Activated effector memory CD4-positive, alpha-beta T cell treated with Interleukin-2 at 50 U/mL for 16 hours (primary cell): ENCODE results near the gene C1orf122.

Experiments used
- DNase-seq: peaks from one replicate; pipeline ENCODE4 v3.0.0-alpha.2; 2020

The C1orf122 gene

DNA sequence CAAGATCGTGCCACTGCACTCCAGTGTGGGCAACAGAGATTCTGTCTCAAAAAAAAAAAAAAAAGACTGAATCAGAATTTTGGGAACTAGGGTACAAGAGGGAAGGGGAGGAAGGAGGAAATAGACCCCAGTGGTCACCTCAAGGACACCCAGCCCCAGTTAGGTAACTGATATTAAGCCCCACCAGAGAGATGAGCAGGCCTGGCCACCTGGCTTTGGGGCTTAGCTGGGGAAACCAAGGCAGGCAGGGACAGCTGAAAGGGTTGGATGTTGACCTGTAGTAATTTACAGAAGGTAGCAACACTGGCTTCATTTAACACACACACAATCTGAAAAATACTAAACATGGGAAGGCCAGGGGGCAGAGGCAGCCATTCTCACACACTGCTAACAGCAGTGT, 5.2 kb upstream of the C1orf122 start:
- DNase-seq = no peak

DNA sequence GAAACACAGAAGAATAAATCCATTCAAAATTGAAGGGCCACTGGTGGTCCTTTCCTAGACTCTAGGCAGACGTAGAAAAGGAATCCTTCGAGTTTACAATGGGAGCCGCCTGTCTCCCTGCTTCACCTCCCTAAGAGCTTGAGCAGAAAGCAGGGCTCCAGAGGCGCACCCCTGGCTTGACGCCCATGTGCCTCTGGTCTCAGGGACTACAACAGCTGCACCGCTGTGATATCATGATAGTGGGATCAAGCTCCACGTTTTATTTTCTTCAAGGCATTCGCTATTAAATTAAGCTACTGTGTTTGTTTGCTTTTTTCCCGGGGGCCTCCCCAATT, 403 bp upstream of the C1orf122 start:
- DNase-seq = no peak

DNA sequence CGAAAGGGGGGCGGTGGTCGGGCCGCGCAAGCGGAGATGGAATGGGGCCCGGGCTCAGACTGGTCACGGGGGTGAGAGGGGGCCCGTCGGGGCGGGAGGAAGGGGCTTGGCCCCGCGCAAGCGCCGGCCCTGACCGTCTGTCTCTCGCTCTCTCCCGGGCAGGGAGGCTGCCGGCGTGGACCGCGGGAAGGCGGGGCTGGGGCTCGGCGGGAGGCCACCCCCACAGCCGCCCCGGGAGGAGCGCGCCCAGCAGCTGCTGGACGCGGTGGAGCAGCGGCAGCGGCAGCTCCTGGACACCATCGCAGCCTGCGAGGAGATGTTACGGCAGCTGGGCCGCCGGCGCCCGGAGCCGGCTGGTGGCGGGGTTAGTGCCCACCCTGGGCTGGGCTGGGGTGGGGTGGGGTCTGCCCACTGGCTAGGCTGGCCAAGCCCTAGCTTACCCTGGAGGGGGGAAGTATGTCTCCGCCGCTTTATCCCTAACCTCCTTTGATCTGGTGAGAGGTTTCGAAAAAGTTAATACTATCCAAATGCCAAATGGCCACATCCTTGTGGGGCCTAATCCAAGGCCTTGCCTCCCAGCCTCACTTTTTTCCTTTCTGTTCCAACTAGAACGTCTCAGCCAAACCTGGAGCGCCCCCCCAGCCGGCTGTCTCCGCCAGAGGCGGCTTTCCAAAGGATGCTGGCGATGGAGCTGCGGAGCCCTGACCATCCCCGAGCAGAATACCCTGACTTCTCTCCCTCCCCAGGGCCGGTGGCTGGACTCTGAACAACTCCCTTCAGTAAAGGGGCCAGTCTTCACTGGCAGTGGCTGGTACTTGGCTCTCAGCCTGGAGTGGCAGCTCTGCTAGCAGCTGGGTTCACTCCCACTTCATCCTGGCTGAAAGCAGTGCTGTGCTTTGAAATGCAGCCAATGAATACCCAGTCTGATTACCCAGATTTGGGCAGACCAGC, 1.1 kb downstream of the C1orf122 start:
- DNase-seq = no peak

DNA sequence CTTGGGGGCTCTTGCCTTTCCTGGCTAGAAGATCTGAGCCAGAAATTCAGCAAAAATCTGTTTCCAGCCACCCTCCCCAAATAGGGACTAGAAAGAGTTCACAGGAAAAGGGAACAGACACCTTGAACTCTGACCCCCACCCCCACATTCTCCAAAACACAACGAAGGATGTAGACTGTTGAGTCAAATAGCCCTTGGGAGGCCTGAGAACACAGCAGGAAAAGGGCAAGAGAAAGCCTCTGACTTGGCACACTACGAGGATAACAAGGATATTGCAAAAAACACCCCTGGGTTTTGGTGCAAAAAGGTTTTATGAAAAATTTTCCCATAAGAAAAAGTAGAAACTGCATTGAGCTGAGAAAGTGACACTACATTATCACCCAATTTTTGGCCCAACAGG, 2.4 kb downstream of the C1orf122 start:
- no peak for DNase-seq

DNA sequence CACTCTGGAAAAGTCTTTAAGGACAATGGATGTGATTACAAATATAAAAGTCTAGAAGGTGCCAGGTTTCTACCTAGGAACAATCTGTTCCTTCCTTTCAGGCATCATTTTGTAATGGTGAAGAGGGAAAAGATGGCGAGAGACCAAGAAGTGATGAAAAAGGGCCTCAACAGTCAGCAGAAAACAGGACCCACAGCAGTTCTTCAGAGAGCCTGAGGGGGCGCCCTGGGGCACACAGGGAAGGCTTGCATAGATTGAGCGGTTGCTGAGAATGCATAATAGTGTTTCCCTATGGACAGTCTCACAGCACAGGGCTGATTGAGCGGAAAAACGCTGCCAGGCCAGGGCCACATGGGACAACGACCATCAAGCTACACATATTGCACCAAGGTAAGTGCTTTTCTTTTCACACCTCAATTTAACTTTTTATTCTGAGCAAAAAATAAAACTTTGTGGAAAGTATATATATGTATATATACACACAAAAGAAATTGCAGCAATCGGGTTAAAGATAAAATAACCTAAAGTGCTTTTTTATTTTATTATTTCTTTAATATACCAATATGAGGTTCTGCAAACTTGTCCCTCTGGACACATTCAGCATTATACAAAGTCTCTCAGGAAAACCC, 3.6 kb downstream of the C1orf122 start:
- peak; percentile 35 for DNase-seq

DNA sequence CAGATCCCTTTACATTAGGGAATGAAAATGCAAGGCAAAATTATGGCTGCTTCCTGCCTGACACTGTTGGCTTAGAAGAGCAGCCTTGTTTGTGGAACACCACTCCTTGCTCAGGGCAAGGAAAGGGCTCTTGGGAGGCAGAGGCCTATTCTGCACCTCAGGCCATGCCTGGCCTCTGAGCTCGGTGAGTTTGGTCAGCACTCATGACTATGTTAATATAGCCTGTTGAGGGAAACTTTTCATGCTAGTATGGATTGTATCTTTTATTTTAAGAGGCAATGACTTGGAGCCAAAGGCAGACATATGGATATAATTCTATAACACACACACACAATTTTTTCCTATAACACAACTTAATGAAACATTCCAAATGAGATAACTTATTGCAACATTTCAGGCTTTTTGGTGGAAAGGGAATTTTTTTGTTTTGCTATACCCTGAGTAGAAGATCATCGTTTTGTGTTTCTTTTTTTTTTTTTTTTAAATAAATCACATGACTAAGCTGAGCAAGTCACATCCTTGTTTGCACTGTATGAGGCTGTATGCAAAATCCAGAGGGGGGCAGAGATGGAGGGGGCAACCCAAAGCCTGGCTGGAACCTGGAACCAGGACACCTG, 6.0 kb downstream of the C1orf122 start:
- DNase-seq = no peak

DNA sequence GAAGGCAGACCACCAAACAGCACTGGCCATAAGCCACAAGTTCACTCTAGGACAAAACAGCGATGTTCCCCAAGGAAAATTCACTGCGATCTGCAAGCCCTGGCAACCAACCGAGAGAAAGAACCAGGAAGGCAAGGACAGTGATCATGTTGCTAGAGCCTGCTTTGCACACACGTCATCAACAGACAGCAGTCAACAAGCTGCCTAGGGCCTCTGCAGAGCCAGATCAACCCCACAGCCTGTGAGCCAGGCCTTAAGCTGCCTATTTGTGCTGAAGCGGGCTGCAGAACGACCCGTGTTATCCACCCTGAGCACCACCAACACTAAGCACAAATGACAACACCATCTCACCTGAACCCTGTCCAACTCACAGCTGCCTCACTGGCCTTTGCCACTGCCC, 6.7 kb downstream of the C1orf122 start:
- no peak for DNase-seq

DNA sequence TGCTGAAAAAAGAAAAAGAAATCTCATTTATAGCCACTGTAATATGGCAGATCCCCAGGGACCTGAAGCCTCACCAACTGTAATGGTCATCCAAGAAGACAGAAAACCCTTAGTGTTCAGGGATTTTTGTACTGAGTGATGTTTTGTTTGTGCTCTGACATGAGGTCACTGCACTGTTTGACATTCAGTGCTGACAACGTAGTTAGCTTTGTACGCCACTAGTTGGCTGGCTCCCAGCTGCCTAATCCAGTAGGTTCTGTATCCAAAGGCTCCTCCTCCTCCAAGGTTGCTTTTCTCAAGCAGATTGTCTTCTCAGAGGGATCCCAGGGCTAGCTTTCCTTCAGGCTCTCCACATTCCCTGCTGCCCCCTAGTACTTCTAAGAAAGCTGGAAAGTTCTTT, 9.9 kb downstream of the C1orf122 start:
- no peak for DNase-seq

DNA sequence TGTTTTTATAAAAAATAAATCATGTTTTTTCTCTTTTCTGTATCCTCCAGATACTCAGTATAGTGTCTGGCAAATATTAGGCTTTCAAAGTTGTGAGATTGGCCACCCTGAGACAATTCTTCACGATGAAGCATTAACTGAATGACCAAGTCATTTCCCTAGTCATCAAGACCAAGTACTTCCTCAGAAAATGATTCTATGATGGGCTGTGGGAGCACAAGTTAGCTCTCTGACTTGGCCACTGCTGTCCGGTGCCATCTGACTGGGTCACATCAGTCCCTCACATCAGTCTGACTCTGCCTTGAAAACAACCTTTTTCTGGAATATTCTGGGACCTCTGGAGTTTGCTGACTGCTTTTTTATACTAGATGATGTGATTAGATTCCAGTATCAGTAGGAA, 13.9 kb downstream of the C1orf122 start:
- no peak for DNase-seq

DNA sequence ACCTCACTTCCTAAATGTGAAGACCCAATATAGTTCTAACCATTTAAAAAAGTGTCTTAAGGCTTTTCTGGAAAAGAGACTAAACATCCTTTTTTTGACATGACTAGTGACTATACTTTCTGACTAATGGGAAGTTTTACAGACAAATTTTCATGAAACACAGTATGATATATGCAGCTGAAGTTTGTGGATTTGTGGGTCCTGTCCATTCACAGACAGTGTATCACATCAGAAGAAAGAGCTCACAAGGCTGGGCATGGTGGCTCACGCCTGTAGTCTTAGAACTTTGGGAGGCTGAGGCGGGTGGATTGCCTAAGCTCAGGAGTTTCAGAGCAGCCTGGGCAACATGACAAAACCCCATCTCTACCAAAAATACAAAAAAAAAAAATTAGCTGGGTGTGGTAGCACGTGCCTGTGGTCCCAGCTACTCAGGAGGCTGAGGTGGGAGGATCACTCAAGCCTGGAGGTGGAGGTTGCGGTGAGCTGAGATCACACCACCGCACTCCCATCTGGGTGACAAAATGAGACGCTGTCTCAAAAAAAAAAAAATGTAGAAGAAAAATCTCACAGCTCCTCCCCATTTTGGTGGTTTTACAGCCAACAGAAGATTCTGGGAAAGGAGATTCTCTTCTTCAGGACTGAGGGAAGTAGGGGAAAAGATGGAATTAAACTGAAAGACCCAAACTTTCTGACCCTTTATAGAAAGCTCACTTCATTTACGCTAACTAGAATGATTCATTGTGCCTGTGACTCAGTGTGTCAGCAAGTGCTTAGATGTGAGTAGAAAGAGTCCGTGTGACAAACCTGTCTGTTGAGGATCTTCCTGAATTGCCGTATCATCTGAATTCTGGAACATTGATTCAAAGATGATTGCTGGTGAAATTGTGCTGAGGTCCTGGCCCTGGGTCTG, 15.6 kb downstream of the C1orf122 start:
- DNase-seq = no peak

DNA sequence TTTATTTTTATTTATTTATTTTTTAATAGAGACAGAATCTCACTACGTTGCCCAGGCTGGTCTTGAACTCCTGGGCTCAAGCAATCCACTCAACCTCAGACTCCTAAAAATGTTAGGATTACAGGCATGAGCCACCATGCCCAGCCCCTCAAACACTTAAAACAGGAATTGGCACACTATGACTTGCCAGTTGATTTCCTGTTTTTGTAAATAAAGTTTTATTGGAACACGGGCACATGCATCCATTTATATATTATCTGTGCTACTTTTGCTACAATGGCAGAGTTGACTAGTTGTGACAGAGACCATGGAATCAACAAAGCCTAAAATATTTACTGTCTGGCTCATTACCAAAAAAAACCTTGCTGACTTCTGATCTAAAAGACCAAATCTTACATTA, 16.4 kb downstream of the C1orf122 start:
- DNase-seq = no peak

DNA sequence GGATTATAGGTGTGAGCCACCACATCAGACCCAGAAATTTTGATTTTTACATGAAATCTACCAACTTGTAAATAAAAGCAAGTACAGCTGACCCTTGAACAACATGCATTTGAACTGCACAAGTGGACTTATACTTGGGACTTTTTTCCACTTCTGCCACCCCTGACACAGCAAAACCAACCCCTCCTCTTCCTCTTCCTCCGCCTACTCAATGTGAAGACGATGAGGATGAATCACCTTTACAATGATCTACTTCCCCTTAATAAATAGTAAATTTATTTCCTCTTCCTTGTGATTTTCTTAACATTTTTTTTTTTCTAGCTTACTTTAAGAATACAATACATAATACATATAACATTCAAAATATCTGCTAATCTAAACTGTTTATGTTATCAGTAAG, 17.9 kb downstream of the C1orf122 start:
- no peak for DNase-seq

DNA sequence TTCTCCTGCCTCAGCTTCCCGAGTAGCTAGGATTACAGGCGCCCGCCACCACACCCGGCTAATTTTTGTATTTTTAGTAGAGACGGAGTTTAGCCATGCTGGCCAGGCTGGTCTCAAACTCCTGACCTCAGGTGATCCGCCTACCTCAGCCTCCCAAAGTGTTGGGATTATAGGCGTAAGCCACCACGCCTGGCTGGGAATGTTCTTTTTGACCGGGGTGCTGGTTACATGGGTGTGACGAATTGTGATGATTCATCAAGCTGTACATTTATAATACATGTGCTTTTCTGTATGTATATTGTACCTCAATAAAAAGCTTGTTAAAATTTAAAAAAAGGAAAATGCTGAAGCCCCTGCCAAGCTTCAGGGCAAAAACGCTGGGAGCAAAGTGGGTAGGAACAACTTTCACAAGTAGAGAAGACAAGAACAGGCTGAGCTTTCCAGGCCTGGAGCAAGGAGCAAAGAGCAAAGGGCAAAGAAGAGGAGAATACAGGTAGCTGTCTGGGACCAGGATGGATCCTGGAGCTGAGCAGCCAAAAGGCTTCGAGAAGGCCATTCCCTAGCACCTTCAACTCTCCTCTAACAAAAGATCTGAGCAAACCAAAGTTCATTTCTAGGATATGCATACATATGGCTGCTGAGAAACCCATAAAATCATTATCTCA, 21.0 kb downstream of the C1orf122 start:
- no peak for DNase-seq

DNA sequence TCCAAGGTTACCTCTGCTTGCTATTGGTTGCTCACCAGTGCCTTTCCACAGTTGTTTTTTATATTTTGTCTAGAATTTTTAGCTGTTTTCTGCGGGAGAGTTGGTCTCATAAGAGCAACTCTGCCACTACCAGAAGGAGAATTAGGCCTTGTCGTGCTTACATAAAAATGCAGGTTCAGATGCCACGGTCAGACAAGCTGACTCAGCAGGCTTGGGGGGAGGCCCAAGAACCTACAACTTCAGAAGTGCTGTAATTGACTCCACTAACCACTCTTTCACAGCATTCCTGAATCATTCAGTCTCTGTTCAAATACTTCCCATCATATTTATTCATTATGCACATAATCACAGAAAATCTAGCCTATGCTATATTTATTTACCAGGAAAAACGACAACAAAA, 23.5 kb downstream of the C1orf122 start:
- no peak for DNase-seq

DNA sequence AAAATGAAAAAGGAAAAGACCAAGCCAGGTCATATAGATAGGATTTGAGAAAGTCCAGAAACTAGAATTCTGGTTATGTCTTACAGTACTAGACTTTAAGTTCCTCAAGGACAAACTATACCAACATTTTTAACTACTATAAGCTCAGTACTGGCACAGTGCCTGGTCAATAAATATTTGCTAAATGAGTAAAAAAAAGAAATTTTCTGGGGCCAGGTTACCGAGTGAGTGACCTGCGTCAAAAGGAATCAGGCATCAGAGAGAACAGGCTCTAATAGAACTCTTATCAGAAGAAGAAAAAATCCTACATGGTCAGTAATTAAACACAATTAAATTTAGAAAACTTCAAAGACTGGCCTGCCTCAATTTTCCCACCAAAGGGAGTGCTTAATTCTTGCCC, 24.2 kb downstream of the C1orf122 start:
- DNase-seq = no peak

DNA sequence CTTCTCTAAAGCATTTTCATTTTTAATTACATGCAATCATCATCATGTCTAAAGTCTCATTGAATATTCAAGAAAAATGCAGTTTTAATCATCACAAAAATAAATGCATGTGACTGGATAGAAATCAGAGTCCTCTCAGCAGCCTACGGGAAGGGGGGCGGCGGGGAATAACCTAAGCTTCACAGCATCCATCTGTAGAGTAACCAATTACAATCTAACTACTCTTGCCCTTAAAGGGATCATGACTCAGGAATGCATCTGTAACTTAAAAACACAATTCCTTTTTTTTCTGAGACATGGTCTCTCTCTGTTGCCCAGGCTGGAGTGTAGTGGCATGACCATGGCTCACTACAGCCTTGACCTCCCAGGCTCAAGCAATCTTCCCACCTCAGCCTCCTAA, 29.2 kb downstream of the C1orf122 start:
- DNase-seq = no peak

DNA sequence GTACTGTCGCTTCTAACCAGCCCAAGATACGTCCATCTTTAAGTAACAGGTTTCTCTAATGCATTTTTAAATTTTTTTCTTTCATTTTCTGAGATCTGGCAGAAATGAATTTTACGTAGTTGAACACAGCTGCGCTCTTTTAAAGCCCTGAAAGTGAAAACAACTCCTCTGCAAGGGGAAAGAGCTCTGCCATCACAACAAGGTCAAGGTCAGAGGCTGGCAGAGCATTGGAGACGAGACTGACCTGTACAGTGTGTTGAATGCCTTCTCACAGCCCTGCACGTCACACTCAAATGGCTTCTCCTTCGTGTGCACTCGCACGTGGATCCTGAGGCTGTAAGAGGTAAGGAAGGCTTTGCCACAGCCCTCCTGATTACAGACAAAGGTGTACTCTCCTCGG, 32.1 kb downstream of the C1orf122 start:
- DNase-seq = no peak

DNA sequence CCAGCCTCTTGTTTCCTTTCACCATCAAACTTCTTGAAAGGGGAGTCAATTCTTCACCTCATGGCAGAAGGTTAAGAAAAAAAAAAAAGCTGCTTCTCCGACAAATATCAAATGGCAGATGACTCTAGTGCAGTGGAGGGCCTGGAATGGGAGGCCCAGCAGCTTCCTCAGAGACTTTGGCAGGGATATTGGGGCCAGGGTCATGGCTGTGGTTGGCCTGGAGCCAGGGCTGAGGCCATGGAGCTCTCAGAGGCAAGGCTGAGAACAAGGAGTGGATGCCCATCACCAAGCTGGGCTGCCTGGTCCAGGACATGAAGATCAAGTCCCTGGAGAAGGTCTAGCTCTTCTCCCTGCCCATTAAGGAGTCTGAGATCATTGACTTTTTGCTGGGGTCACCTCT, 33.1 kb downstream of the C1orf122 start:
- DNase-seq = no peak

DNA sequence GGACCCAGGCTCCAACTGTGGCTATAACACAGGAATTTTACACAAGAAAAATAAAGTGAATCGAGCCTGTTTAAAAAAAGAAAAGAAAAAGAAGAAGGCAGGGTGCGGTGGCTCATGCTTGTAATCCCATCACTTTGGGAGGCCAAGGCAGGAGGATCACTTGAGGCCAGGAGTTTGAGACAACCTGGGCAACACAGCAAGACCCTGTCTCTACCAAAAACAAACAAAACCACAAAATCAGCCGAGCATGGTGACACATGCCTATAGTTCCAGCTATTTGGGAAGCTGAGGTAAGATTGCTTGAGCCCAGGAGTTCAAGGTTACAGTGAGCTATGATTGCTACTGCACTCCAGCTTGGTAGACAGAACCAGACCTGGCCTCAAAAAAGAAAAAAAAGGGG, 34.1 kb downstream of the C1orf122 start:
- no peak for DNase-seq

DNA sequence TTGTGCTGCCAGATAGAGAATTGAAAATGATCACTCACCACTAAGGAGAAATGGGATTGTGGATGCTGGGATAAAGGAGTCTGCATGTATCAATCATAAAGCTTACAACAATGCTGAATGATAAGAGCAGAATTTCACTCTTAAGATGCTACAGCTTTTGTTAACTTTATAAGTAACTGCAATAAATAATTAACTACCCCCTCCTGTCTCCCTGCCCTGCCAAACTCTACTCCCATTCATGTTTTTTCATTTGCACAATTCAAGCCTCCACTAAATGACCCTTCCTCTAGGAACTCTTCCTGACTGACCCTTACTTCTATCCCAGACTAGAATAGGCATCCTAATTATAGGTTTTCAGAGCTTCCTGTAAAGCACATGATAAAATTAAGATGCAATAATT, 36.9 kb downstream of the C1orf122 start:
- DNase-seq = no peak

DNA sequence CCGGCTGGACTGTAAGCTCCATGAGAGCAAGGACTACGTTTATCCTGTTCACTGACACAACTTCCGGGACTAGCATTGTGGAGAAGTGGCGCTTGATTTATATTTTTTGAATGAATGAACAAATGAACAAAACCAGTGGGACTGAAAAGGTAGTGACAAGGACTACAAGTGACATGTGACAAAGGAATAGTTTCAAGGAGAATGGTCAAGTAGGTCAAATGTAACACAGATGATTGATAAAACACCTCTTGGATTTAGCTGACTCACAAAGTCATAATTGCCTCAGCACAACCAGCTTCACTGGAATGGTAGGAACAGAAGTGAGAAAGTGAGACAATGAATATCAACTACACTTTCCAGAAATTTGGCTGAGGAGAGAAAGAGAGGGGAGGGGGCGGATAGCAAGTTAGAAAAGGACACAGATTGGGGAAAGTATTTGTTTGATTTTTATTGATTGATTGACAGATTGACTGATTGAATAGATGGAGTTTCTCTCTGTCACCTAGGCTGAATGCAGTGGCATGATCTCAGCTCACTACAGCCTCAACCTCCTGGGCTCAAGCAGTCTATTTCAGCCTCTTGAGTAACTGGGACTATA, 37.6 kb downstream of the C1orf122 start:
- no peak for DNase-seq

DNA sequence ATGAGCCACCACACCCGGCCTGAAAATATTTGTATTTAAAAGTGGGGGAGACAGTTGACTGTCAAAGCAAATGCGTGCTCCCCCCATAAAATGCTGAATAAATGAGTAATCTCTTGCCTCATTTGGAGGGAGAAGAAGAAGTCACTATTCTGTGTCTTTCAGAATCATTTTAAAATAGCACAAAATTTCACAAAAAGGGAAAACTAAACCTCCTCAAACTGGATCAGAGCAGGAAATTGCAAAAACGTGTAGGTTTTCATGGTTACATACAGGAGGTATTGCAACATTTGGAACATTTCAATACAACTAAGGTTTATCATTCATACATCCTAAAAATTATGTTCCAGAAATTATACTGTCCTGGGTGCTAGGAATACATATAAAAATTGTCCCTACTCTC, 38.2 kb downstream of the C1orf122 start:
- no peak for DNase-seq
